Activated CD8-positive, alpha-beta memory T cell treated with anti-CD3 and anti-CD28 coated beads for 24 hours (primary cell): ENCODE results near the gene FAM98A.

Experiments
- DNase-seq: peaks from one replicate; pipeline ENCODE4 v3.0.0-alpha.2; 2020

Gene FAM98A

GRCh38 chr2:33595385-33595784 lies 3.7 kb downstream of the FAM98A start:
- DNase-seq: no peak

- no peak for DNase-seq
Measured at GRCh38 chr2:33589444-33589843, 9.7 kb downstream of the FAM98A start.

GRCh38 chr2:33588232-33588631 lies 10.9 kb downstream of the FAM98A start:
- no peak for DNase-seq

GRCh38 chr2:33586766-33587165 lies 12.3 kb downstream of the FAM98A start:
- no peak for DNase-seq

- no peak for DNase-seq
Measured at GRCh38 chr2:33583194-33583938, 15.7 kb downstream of the FAM98A start.

- DNase-seq: no peak
Measured at GRCh38 chr2:33581872-33582271, 17.2 kb downstream of the FAM98A start.

- no peak for DNase-seq
Measured at GRCh38 chr2:33579227-33579626, 19.9 kb downstream of the FAM98A start.

GRCh38 chr2:33577668-33578067 lies 21.4 kb downstream of the FAM98A start:
- DNase-seq: no peak

- DNase-seq: no peak
Measured at GRCh38 chr2:33577084-33577483, 22.0 kb downstream of the FAM98A start.

- no peak for DNase-seq
Measured at GRCh38 chr2:33573657-33574056, 25.4 kb downstream of the FAM98A start.

- DNase-seq: no peak
Measured at GRCh38 chr2:33570681-33571080, 28.4 kb downstream of the FAM98A start.

GRCh38 chr2:33561872-33562271 lies 37.2 kb downstream of the FAM98A start:
- no peak for DNase-seq

- DNase-seq: no peak
Measured at GRCh38 chr2:33560017-33560416, 39.1 kb downstream of the FAM98A start.

GRCh38 chr2:33559328-33559727 lies 39.8 kb downstream of the FAM98A start:
- DNase-seq: no peak

GRCh38 chr2:33555681-33556080 lies 43.4 kb downstream of the FAM98A start:
- no peak for DNase-seq

GRCh38 chr2:33552758-33553461 lies 46.2 kb downstream of the FAM98A start:
- no peak for DNase-seq

GRCh38 chr2:33550206-33550605 lies 48.9 kb downstream of the FAM98A start:
- no peak for DNase-seq

- DNase-seq: no peak
Measured at GRCh38 chr2:33541243-33541642, 57.9 kb downstream of the FAM98A start.

- DNase-seq: no peak
Measured at GRCh38 chr2:33535421-33535820, 63.7 kb downstream of the FAM98A start.
